Measurements from ENCODE around the gene LMAN1L. TPM values are rescaled to one million over a fixed set of nuclear protein-coding genes. Genes with fewer than 3 reads are reported as not detected.

Gene LMAN1L
- total RNA-seq, 1 experiment from 2014 or later: not detected

DNA sequence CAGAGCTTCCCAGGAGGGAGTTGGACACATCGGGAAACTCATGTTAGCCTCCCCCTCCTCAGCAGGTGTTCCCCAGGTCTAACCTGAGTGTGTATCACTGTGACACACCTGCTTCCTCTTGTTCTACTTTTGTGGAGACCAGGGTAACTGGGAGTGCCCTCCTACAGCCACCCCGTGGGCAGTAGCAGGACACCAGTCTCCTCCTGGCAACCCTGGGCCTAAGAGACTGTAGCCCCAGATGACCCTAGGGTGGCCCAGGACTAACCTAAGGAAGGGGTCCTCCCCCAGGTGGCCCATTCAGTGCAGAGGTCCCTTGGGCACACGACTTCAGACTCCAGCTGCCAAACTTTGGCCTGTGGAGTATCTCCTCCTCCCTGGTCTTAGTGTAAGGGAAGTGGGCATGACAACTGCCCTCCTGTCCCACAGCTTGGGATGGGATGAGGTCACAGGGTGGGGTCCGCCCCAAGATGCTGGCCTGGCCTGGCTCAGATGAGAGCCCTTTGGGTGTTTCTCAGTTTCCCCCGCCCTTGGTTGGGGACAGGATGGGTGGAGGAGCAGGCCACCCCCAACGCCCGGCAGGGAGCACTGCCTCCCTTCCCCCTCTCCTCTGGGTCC is 26.0 kb upstream of the LMAN1L start:
- Mint-ChIP-seq H3K27ac (no peak overlapping the region), H3K4me1 (peaks cover 43% of the 10 kb centered on the region), H3K36me3 (no peaks in the 10 kb centered on the region), H3K4me3 (no peak overlapping the region), H3K9me3 (no peaks in the 10 kb centered on the region), H3K27me3 (ENCODE audit: low read depth) (no peaks in the 10 kb centered on the region; the same call in 1 of the 2 replicates)
- no peak for TF ChIP-seq JUN (CRISPR knock-in tag; IDR thresholded peaks at IDR 0.05)
- no peak for TF ChIP-seq MYBL2 (CRISPR knock-in tag; IDR thresholded peaks at IDR 0.05)
- no peak for TF ChIP-seq ETV6 (CRISPR knock-in tag; IDR thresholded peaks at IDR 0.05)
- TF ChIP-seq, protein P1, sequence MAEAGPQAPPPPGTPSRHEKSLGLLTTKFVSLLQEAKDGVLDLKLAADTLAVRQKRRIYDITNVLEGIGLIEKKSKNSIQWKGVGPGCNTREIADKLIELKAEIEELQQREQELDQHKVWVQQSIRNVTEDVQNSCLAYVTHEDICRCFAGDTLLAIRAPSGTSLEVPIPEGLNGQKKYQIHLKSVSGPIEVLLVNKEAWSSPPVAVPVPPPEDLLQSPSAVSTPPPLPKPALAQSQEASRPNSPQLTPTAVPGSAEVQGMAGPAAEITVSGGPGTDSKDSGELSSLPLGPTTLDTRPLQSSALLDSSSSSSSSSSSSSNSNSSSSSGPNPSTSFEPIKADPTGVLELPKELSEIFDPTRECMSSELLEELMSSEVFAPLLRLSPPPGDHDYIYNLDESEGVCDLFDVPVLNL (CRISPR knock-in tag; IDR thresholded peaks at IDR 0.05; ENCODE audit: borderline replicate concordance, low read depth): no peak
- TF ChIP-seq ATF1 (CRISPR knock-in tag; IDR thresholded peaks at IDR 0.05): no peak
- no peak for TF ChIP-seq OVOL2 (CRISPR knock-in tag; IDR thresholded peaks at IDR 0.05; ENCODE audit: borderline replicate concordance)
- no peak for TF ChIP-seq RORB (CRISPR knock-in tag; IDR thresholded peaks at IDR 0.05)
- no peak for TF ChIP-seq TCF7 (CRISPR knock-in tag; IDR thresholded peaks at IDR 0.05; ENCODE audit: low read depth)
- no peak for TF ChIP-seq KAT7 (CRISPR knock-in tag; IDR thresholded peaks at IDR 0.05; ENCODE audit: borderline replicate concordance)
- TF ChIP-seq, protein P2, sequence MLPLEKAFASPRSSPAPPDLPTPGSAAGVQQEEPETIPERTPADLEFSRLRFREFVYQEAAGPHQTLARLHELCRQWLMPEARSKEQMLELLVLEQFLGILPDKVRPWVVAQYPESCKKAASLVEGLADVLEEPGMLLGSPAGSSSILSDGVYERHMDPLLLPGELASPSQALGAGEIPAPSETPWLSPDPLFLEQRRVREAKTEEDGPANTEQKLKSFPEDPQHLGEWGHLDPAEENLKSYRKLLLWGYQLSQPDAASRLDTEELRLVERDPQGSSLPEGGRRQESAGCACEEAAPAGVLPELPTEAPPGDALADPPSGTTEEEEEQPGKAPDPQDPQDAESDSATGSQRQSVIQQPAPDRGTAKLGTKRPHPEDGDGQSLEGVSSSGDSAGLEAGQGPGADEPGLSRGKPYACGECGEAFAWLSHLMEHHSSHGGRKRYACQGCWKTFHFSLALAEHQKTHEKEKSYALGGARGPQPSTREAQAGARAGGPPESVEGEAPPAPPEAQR (CRISPR knock-in tag; IDR thresholded peaks at IDR 0.05): no peak
- CTCF ChIA-PET: interaction anchor here (0.5 to 14.8 kb wide), 25 partner anchors 12 to 671 kb away, joined by 3 to 360 read pairs (median 8); partner anchors contain the start of genes CPLX3, CYP1A1, FAM219B and SCAMP5
- no peak for ATAC-seq
- POLR2A ChIA-PET: interaction anchor here (0.8 to 1.2 kb wide), 2 partner anchors 21 to 26 kb away, joined by 3 to 7 read pairs; no protein-coding TSS in a partner anchor
- DNase-seq (ENCODE audit: low spot score): no peak

DNA sequence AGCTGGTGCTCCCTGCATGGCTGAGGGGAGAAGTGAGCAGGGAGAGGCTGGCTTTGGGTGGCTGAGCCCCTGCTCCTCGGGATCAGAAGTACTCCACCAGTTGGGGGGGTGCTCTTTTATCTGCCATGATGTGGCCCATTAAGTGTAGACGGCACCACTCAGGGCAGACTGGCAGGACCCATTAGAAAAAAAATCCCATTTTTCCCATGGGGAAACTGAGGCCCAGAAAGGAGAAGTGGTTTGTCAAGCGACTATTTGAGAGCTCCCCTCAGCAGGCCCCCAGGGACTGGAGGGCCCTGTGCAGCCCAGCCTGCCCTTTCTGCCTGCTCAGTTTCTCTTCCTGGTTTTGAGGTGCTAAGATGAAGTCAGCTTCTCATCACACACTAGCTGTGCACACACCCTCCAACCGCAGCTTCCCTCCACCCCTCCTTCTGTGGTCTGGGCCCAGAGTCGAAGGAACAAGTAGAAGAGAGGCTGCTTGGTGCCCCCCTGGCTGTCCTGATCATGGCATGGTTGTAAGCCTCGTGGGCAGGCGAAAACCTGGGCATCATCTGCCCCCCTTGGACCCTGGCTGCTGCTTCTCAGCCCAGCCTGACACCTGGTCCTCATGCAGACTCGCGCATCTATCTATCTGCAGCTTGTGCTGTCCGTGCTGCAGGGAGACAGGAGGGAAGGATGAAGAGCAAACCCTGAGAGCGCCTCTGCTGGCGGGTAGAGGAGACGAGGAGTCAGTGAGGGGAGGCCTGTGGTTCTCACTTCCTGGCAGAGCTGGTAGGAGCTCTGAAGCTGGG is 25.2 kb upstream of the LMAN1L start:
- H3K27ac Mint-ChIP-seq: no peak overlapping the region
- DNase-seq (ENCODE audit: low spot score) (peak; percentile 80), ATAC-seq (peak; percentile 82)
- no peaks in the 10 kb centered on the region; the same call in 1 of the 2 replicates for H3K27me3 Mint-ChIP-seq (ENCODE audit: low read depth)
- TF ChIP-seq, protein P3, sequence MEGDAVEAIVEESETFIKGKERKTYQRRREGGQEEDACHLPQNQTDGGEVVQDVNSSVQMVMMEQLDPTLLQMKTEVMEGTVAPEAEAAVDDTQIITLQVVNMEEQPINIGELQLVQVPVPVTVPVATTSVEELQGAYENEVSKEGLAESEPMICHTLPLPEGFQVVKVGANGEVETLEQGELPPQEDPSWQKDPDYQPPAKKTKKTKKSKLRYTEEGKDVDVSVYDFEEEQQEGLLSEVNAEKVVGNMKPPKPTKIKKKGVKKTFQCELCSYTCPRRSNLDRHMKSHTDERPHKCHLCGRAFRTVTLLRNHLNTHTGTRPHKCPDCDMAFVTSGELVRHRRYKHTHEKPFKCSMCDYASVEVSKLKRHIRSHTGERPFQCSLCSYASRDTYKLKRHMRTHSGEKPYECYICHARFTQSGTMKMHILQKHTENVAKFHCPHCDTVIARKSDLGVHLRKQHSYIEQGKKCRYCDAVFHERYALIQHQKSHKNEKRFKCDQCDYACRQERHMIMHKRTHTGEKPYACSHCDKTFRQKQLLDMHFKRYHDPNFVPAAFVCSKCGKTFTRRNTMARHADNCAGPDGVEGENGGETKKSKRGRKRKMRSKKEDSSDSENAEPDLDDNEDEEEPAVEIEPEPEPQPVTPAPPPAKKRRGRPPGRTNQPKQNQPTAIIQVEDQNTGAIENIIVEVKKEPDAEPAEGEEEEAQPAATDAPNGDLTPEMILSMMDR (IDR thresholded peaks at IDR 0.05): peak; percentile 35
- TF ChIP-seq NFATC4 (CRISPR knock-in tag; IDR thresholded peaks at IDR 0.05): no peak
- H3K4me3 Mint-ChIP-seq: no peak overlapping the region
- peaks cover 49% of the 10 kb centered on the region for H3K4me1 Mint-ChIP-seq
- ChIA-PET POLR2A (interaction anchor here (0.6 to 1.2 kb wide), 4 partner anchors 10 to 860 kb away, joined by 3 to 7 read pairs (median 4); partner anchors contain the start of gene SNX33), CTCF (interaction anchor here (0.5 to 14.8 kb wide), 40 partner anchors 11 to 670 kb away, joined by 3 to 360 read pairs (median 6); partner anchors contain the start of genes CPLX3, CYP1A1, FAM219B and LMAN1L)
- no peaks in the 10 kb centered on the region for H3K9me3 Mint-ChIP-seq
- no peaks in the 10 kb centered on the region for H3K36me3 Mint-ChIP-seq

DNA sequence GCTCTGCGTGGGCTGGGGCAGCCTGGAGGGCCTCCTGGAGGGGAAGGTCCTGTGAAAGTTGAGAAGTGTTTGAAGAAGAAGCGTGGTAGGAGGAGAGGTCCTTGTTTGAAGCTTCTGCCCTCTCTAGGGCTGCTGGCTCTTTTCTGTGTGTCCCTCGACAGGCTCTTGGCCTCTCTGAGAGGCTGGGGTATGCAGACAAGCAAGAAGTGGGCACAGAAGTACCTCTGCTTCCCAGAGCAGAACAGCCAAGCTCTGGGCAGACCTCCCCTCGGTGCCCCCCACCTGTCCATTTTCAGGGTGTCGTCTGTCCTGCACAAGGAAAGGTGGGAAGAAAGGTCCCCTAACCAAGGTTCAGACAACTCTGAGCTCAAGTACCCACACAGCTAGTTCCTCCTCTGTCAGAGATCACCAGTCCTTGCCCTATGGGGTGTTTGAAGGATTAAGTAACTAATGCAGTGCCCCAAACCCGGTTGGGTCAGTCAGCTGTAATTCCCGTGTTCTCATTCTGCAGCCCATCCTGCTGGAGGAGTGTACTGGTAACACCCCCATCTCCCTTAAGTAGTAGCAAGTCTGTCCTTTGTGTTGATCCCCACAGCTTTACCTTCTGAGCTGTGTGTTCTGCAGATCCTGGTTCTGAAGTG is 24.5 kb upstream of the LMAN1L start:
- CTCF ChIA-PET: interaction anchor here (0.7 to 14.8 kb wide), 37 partner anchors 11 to 207 kb away, joined by 3 to 360 read pairs (median 7); partner anchors contain the start of genes CPLX3, CYP1A1, FAM219B and LMAN1L

More for the DNA sequence above, 24.5 kb upstream of the LMAN1L start:
- POLR2A ChIA-PET: interaction anchor here (0.6 to 1.2 kb wide), 4 partner anchors 11 to 860 kb away, joined by 3 to 7 read pairs (median 4); partner anchors contain the start of gene SNX33
- H3K36me3 Mint-ChIP-seq: no peaks in the 10 kb centered on the region
- ATAC-seq (no peak), DNase-seq (ENCODE audit: low spot score) (no peak)
- H3K27me3 Mint-ChIP-seq (ENCODE audit: low read depth): no peaks in the 10 kb centered on the region; the same call in 1 of the 2 replicates
- no peak overlapping the region for H3K27ac Mint-ChIP-seq
- H3K4me1 Mint-ChIP-seq: peaks cover 48% of the 10 kb centered on the region
- H3K4me3 Mint-ChIP-seq: 0 out of 2 replicates have a peak overlapping the region, but pooled peaks have one; percentile 24
- TF ChIP-seq, protein P4, sequence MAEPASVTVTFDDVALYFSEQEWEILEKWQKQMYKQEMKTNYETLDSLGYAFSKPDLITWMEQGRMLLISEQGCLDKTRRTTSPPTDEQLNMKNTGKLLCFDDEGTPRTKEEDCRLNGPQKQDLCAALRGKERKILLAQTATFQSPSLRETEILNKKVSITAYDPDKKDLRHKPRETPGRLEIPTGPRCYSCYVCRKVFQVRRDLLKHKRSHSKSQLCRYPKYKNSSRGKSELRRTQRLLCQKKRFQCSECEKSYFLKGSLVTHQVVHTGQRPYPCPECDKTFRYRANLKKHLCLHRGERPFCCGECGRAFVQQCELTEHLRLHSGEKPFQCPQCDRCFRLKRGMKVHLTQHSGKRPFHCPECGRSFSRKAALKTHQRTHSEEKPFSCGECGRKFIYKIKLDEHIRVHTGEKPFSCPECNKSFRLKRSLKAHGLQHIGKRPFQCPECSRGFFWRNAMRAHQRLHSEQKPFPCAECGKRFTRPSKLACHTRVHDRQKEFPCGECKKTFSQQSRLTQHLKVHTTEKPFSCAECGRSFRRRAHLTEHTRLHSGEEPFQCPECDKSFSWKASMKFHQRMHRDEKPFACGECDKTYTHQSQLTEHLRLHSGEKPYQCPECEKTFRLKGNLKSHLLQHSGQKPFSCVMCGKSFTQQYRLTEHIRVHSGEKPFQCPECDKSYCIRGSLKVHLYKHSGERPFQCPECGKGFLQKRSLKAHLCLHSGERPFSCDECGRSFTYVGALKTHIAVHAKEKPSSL (CRISPR knock-in tag; conservative IDR thresholded peaks at IDR 0.05): no peak
- no peak for TF ChIP-seq NFE2L1 (CRISPR knock-in tag; IDR thresholded peaks at IDR 0.05)
- TF ChIP-seq, protein P3 (IDR thresholded peaks at IDR 0.05): 0 out of 2 replicates have a peak, but pooled peaks have one; percentile 17
- TF ChIP-seq, protein P5, sequence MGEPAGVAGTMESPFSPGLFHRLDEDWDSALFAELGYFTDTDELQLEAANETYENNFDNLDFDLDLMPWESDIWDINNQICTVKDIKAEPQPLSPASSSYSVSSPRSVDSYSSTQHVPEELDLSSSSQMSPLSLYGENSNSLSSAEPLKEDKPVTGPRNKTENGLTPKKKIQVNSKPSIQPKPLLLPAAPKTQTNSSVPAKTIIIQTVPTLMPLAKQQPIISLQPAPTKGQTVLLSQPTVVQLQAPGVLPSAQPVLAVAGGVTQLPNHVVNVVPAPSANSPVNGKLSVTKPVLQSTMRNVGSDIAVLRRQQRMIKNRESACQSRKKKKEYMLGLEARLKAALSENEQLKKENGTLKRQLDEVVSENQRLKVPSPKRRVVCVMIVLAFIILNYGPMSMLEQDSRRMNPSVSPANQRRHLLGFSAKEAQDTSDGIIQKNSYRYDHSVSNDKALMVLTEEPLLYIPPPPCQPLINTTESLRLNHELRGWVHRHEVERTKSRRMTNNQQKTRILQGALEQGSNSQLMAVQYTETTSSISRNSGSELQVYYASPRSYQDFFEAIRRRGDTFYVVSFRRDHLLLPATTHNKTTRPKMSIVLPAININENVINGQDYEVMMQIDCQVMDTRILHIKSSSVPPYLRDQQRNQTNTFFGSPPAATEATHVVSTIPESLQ (CRISPR knock-in tag; IDR thresholded peaks at IDR 0.05): no peak
- H3K9me3 Mint-ChIP-seq: no peaks in the 10 kb centered on the region
